ENCODE results near the gene EZH2.

EZH2 gene

DNA sequence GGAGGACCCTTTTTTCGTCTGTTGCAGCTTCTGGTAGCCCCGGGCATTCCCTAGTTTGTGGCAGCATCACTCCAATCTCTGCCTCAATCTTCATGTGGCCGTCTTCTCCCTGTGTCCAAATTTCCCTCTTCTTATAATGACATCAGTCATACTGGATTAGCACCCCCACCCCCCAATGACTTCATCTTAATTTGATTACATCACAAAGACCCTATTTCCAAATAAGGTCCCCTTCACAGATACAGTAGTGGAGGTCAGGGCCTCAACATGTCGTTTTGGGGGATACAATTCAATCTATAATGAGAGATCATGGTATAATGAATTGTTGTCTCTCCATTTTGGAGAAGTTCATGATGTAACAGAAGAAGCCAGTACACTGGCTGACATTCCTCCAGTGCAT, 28.1 kb upstream of the EZH2 start:
- TF ChIP-seq TOX (CRISPR knock-in tag; IDR thresholded peaks at IDR 0.05; ENCODE audit: borderline replicate concordance) (no peak), POU6F1 (CRISPR knock-in tag; IDR thresholded peaks at IDR 0.05; ENCODE audit: borderline replicate concordance, low read depth) (no peak), OSR1 (CRISPR knock-in tag; IDR thresholded peaks at IDR 0.05) (no peak), ZNF8 (CRISPR knock-in tag; IDR thresholded peaks at IDR 0.05) (no peak), RARB (CRISPR knock-in tag; IDR thresholded peaks at IDR 0.05) (no peak), ZFP3 (CRISPR knock-in tag; IDR thresholded peaks at IDR 0.05) (no peak), CREB5 (CRISPR knock-in tag; IDR thresholded peaks at IDR 0.05; ENCODE audit: low read depth) (no peak), SNAI2 (CRISPR knock-in tag; IDR thresholded peaks at IDR 0.05) (no peak), PATZ1 (CRISPR knock-in tag; IDR thresholded peaks at IDR 0.05; ENCODE audit: borderline replicate concordance) (no peak), GLIS3 (CRISPR knock-in tag; IDR thresholded peaks at IDR 0.05) (no peak), ZNF70 (CRISPR knock-in tag; IDR thresholded peaks at IDR 0.05) (no peak), ESRRG (CRISPR knock-in tag; IDR thresholded peaks at IDR 0.05) (no peak), BACH2 (CRISPR knock-in tag; IDR thresholded peaks at IDR 0.05; ENCODE audit: borderline replicate concordance) (no peak), ZNF565 (CRISPR knock-in tag; conservative IDR thresholded peaks at IDR 0.05; ENCODE audit: low read depth) (no peak), CSDC2 (CRISPR knock-in tag; IDR thresholded peaks at IDR 0.05) (no peak)

DNA sequence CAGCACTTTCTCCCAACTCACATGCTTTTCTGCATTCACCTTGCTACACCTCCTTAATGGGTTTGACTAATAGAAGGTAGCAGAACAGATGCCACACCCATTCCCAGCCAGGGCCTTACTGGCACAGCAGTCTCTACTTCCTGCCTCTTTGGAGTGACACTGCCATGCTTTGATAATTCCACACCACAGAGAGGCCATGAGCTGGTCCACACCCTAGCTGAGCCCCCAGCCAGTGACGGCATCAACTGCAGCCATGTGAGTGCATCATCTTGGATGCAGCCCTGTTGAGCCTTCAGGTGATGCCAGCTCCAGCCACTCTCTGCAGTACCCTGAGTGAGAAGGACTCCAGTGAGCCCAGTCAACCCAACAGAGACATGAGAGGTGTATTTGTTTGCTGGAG, 27.5 kb upstream of the EZH2 start:
- no peak for ATAC-seq
- TF ChIP-seq CSDC2 (CRISPR knock-in tag; IDR thresholded peaks at IDR 0.05): no peak
- no peak for TF ChIP-seq SNAI2 (CRISPR knock-in tag; IDR thresholded peaks at IDR 0.05)
- no peak for TF ChIP-seq TOX (CRISPR knock-in tag; IDR thresholded peaks at IDR 0.05; ENCODE audit: borderline replicate concordance)
- TF ChIP-seq CSRNP3 (CRISPR knock-in tag; IDR thresholded peaks at IDR 0.05): no peak
- TF ChIP-seq CREB5 (CRISPR knock-in tag; IDR thresholded peaks at IDR 0.05; ENCODE audit: low read depth): no peak
- TF ChIP-seq ZC3H10 (CRISPR knock-in tag; IDR thresholded peaks at IDR 0.05): no peak
- TF ChIP-seq TCF4 (CRISPR knock-in tag; IDR thresholded peaks at IDR 0.05; ENCODE audit: borderline replicate concordance): no peak
- no peak for TF ChIP-seq POU6F1 (CRISPR knock-in tag; IDR thresholded peaks at IDR 0.05; ENCODE audit: borderline replicate concordance, low read depth)
- no peak for TF ChIP-seq ZNF565 (CRISPR knock-in tag; conservative IDR thresholded peaks at IDR 0.05; ENCODE audit: low read depth)
- no peak for TF ChIP-seq PATZ1 (CRISPR knock-in tag; IDR thresholded peaks at IDR 0.05; ENCODE audit: borderline replicate concordance)
- TF ChIP-seq GLIS3 (CRISPR knock-in tag; IDR thresholded peaks at IDR 0.05): no peak
- no peak for TF ChIP-seq OSR1 (CRISPR knock-in tag; IDR thresholded peaks at IDR 0.05)
- TF ChIP-seq ARNTL (CRISPR knock-in tag; IDR thresholded peaks at IDR 0.05; ENCODE audit: borderline replicate concordance, low read depth): no peak
- TF ChIP-seq ZFP3 (CRISPR knock-in tag; IDR thresholded peaks at IDR 0.05): no peak
- no peak for TF ChIP-seq RARB (CRISPR knock-in tag; IDR thresholded peaks at IDR 0.05)

More for the DNA sequence above, 28.1 kb upstream of the EZH2 start:
- ATAC-seq: no peak

Data from SK-N-SH treated with all-trans-retinoic acid at 6 μM for 48 hours (cell line).